ENCODE results near the gene ENTPD7. TPM values are rescaled to one million over a fixed set of nuclear protein-coding genes. Genes with fewer than 3 reads are reported as not detected.

Gene ENTPD7, protein sequence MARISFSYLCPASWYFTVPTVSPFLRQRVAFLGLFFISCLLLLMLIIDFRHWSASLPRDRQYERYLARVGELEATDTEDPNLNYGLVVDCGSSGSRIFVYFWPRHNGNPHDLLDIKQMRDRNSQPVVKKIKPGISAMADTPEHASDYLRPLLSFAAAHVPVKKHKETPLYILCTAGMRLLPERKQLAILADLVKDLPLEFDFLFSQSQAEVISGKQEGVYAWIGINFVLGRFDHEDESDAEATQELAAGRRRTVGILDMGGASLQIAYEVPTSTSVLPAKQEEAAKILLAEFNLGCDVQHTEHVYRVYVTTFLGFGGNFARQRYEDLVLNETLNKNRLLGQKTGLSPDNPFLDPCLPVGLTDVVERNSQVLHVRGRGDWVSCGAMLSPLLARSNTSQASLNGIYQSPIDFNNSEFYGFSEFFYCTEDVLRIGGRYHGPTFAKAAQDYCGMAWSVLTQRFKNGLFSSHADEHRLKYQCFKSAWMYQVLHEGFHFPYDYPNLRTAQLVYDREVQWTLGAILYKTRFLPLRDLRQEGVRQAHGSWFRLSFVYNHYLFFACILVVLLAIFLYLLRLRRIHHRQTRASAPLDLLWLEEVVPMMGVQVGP
- 10.5 and 19.0 TPM in 2 replicates for total RNA-seq

DNA sequence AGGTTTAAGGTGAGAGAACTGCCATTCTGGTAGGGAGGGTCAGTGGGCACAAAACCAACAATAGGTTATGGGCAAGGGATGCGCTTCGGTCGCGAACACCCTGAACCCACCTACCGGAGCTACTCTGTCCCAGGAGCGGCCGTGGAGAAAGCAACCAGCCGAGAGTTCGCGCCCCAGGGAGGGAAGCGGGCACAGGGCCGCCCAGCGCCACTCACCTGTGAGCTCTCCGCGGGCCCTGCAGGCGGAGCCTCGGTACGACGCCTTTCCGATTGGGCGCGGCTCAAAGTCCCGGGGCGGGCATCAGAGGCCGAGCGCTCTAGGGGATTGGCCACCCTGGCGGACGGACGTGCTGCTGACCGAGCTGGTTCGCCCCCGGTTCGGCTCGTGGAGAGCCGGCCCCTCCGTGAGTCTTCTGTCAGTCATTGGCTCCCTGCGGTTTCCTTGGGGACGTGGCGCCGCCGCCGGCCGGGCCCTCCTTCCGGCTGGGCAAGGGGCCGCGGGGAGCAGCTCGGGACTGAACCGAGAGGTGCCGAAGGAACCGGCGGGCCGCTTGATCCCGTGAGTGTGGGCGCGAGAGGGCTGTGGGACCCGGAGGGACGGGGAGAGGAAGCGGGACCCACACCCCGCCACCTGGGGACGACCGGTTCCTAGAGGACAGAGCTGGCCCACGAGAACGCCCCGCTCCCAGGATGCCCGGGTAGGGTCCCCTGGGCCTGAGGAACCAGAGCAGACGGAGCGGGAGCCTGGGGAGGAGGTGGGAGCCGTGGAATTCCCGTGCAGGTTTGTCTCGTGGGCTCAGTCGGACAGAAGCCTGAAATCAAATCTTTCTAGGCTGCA, at the start of gene ENTPD7:
Gene ENTPD7 (plus strand): TSS at position 479 of the 837 bp plus-strand sequence. CDS start 448 bp downstream, outside the sequence.
- Histone ChIP-seq H3K4me3 (ENCODE audit: low read depth, low read length) (peak within 1 kb of the TSS; percentile 60), H3K36me3 (ENCODE audit: control insufficient read depth, insufficient read depth, low read length) (no peaks in the 10 kb centered on the region), H3K27me3 (ENCODE audit: control insufficient read depth, insufficient read depth, low read length) (no peaks in the 10 kb centered on the region)
- TF ChIP-seq, protein P1, sequence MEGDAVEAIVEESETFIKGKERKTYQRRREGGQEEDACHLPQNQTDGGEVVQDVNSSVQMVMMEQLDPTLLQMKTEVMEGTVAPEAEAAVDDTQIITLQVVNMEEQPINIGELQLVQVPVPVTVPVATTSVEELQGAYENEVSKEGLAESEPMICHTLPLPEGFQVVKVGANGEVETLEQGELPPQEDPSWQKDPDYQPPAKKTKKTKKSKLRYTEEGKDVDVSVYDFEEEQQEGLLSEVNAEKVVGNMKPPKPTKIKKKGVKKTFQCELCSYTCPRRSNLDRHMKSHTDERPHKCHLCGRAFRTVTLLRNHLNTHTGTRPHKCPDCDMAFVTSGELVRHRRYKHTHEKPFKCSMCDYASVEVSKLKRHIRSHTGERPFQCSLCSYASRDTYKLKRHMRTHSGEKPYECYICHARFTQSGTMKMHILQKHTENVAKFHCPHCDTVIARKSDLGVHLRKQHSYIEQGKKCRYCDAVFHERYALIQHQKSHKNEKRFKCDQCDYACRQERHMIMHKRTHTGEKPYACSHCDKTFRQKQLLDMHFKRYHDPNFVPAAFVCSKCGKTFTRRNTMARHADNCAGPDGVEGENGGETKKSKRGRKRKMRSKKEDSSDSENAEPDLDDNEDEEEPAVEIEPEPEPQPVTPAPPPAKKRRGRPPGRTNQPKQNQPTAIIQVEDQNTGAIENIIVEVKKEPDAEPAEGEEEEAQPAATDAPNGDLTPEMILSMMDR (IDR thresholded peaks at IDR 0.05; ENCODE audit: insufficient read depth, low read length, severe bottlenecking): peak; percentile 36
- FAIRE-seq: no peak
- DNase-seq (ENCODE audit: low read depth): peak; percentile 95

DNA sequence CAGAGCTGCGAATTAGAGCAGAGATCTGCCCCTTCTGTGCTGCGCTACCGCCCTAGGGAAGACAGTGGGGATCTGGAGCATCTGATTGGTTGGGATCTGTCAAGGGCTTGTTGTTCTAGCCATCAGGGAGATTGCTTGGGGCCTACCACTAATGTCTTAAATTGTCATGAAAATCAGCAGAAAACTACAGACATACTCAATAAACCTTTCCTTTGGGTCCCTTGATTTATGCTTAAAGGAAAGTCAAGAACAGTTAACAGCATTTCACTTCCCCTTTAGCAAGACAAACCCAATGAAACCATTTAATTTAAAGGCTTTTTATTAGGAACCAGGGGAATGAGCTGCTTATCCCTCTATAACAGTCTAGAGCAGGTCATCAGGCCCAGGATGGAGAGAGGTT, 49.1 kb upstream of the ENTPD7 start:
- Histone ChIP-seq H3K36me3 (ENCODE audit: control insufficient read depth, insufficient read depth, low read length) (peaks cover 16% of the 10 kb centered on the region), H3K4me3 (ENCODE audit: low read depth, low read length) (no peak overlapping the region), H3K27me3 (ENCODE audit: control insufficient read depth, insufficient read depth, low read length) (no peaks in the 10 kb centered on the region)
- FAIRE-seq (no peak), DNase-seq (ENCODE audit: low read depth) (no peak)
- TF ChIP-seq, protein P1 (IDR thresholded peaks at IDR 0.05; ENCODE audit: insufficient read depth, low read length, severe bottlenecking): no peak

DNA sequence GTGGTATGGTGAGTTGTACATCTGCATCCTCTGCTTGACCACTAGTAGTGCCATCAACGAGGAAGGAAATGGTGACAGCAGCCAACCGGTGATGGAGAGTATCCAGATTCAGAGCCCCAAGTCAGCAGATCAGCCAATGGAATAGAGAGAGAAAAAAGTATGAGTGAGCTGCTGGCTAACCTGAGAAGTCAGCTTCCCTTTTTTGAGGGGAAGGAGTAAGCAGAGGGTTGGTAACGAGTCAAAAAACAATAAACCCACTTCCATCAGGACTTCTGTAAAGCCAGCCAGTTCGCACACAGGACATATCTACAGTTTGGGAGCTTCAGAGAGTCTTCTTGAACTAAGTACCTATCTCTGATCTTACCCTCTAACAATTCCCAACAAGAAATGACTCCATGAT, 48.0 kb upstream of the ENTPD7 start:
- DNase-seq (ENCODE audit: low read depth) (no peak), FAIRE-seq (no peak)
- H3K36me3 ChIP-seq (ENCODE audit: control insufficient read depth, insufficient read depth, low read length): peaks cover 17% of the 10 kb centered on the region
- no peak overlapping the region for H3K4me3 ChIP-seq (ENCODE audit: low read depth, low read length)
- TF ChIP-seq, protein P1 (IDR thresholded peaks at IDR 0.05; ENCODE audit: insufficient read depth, low read length, severe bottlenecking): no peak
- no peaks in the 10 kb centered on the region for H3K27me3 ChIP-seq (ENCODE audit: control insufficient read depth, insufficient read depth, low read length)

DNA sequence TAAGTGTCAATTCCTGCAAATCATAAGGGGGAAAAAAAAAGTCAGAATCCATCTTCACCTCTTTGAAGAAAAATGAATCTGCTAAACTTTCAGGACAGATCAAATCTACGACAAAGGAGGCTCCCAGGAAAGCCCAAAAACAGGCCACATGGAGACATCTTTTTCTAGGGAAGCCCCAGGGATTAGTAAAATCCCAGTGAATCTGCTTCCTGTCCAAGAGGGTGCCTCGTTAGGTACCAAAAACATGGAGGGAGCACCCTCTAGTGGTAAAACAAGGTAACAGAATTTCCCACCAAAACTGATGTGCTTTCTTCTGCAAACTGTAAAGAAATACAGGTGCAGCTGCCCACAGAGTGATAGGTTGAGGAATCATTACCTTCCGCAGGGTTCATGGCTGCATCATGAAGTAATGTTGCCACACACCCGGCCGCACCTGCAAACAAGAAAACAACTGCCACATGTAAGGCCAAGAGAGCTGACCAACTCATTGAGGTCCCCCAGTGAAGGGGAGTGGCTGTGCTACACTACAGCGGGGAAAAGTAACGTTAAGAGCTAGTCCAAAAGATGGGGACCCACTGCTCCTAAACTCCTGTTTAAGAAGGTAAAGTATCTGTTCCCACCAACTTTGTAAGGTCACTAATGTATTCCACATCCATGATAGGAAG, 47.0 kb upstream of the ENTPD7 start:
- DNase-seq (ENCODE audit: low read depth) (peak; percentile 66), FAIRE-seq (no peak)
- Histone ChIP-seq H3K27me3 (ENCODE audit: control insufficient read depth, insufficient read depth, low read length) (no peaks in the 10 kb centered on the region), H3K36me3 (ENCODE audit: control insufficient read depth, insufficient read depth, low read length) (peaks cover 17% of the 10 kb centered on the region), H3K4me3 (ENCODE audit: low read depth, low read length) (no peak overlapping the region)
- TF ChIP-seq, protein P1 (IDR thresholded peaks at IDR 0.05; ENCODE audit: insufficient read depth, low read length, severe bottlenecking): peak; percentile 78

DNA sequence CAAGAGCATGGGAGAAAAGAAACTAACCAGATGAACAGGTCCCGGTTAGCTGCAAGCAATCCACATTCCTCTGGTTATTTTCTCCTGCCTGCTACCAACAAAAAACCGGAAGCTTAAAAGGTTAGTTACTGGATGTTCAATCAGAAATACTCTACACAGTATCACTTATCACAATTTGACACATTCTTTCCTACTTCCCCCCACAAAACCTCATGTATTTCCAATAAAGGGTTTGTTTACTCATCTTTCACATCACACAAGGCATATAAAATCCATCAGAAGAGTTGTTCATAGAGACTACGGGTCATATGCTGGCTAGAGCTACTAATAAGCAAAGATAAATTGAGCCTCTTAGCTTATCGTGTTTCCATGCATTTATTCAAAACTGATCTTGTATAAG, 43.9 kb upstream of the ENTPD7 start:
- Histone ChIP-seq H3K27me3 (ENCODE audit: control insufficient read depth, insufficient read depth, low read length) (no peaks in the 10 kb centered on the region), H3K36me3 (ENCODE audit: control insufficient read depth, insufficient read depth, low read length) (peaks cover 16% of the 10 kb centered on the region), H3K4me3 (ENCODE audit: low read depth, low read length) (no peak overlapping the region)
- no peak for DNase-seq (ENCODE audit: low read depth)
- TF ChIP-seq, protein P1 (IDR thresholded peaks at IDR 0.05; ENCODE audit: insufficient read depth, low read length, severe bottlenecking): no peak
- no peak for FAIRE-seq

All from bronchial epithelial cell (primary cell).